BJ (cell line): ENCODE results near the gene VTCN1. TPM values are rescaled to one million over a fixed set of nuclear protein-coding genes. Genes with fewer than 3 reads are reported as not detected.

ENCODE experiments used
- CTCF ChIA-PET: fragments of 350-600 bp; formaldehyde crosslinking; extraction: SDS; loops from one replicate; lab custom pipeline; 2021; ENCODE audit warnings: antibody characterized with exemption, inconsistent platforms; lab: Yijun Ruan, JAX
- POLR2A ChIA-PET: fragments of 300-600 bp; sonication (Branson Sonifier 250); formaldehyde crosslinking; extraction: SDS; loops from one replicate; lab custom pipeline; 2021; ENCODE audit warnings: antibody characterized with exemption; lab: Charles Lee
- DNase-seq: peaks from one replicate; pipeline ENCODE4 v3.0.0-alpha.2; 2011; ENCODE audit warnings: low read depth
- H3K27me3 ChIP-seq: 2 replicates; pipeline ENCODE4 v1.6.0; 2011; ENCODE audit warnings: low read length; ENCODE audit not compliant: control insufficient read depth, insufficient read depth
- H3K36me3 ChIP-seq: 2 replicates; pipeline ENCODE4 v1.5.1; 2011; ENCODE audit warnings: low read length; ENCODE audit not compliant: control insufficient read depth, insufficient read depth
- H3K4me3 ChIP-seq: 2 replicates; pipeline ENCODE4 v1.5.1; 2011; ENCODE audit warnings: low read depth, mild to moderate bottlenecking, control low read depth, low read length
- CTCF ChIP-seq: IDR thresholded peaks from 2 replicates; pipeline ENCODE4 v1.5.1; 2011; ENCODE audit warnings: low read depth, mild to moderate bottlenecking, control low read depth, inconsistent platforms, low read length, moderate library complexity; ENCODE audit not compliant: insufficient read depth
- polyA plus RNA-seq: library from polyadenylated mRNA; depleted of rRNA; stranded (reverse); fragments of >200 nt; gene quantifications from 2 replicates; pipeline ENCODE4 v1.2.3, GENCODE V29; 2011

The VTCN1 gene
- polyA plus RNA-seq, 1 experiment = not detected

- Histone ChIP-seq H3K36me3 (no peaks in the 10 kb centered on the region), H3K27me3 (no peaks in the 10 kb centered on the region), H3K4me3 (no peak overlapping the region)
- CTCF ChIA-PET = interaction anchor here (0.7 to 5.0 kb wide), 16 partner anchors 10 to 391 kb away, joined by 3 to 185 read pairs (median 8); partner anchors contain the start of gene TTF2
- no peak for DNase-seq
- POLR2A ChIA-PET = no interaction called here
- no peak for TF ChIP-seq CTCF
These were observed 82.9 kb downstream of the VTCN1 start for GRCh38 chr1:117127795-117128194.

GRCh38 chr1:117124661-117125060 lies 86.1 kb downstream of the VTCN1 start:
- TF ChIP-seq CTCF = no peak
- no peak overlapping the region for H3K4me3 ChIP-seq
- CTCF ChIA-PET = interaction anchor here (1.7 to 11.0 kb wide), 3 partner anchors 32 to 160 kb away, joined by 9 to 83 read pairs (median 27); no protein-coding TSS in a partner anchor

GRCh38 chr1:117123274-117123673 lies 87.5 kb downstream of the VTCN1 start:
- H3K4me3 ChIP-seq = no peak overlapping the region
- DNase-seq = no peak
- no peaks in the 10 kb centered on the region for H3K27me3 ChIP-seq
- ChIA-PET POLR2A (no interaction called here), CTCF (interaction anchor here (1.0 to 11.0 kb wide), 9 partner anchors 10 to 67 kb away, joined by 3 to 83 read pairs (median 5); no protein-coding TSS in a partner anchor)
- no peaks in the 10 kb centered on the region for H3K36me3 ChIP-seq
- TF ChIP-seq CTCF = no peak

More at GRCh38 chr1:117124661-117125060, 86.1 kb downstream of the VTCN1 start:
- DNase-seq = no peak
- H3K27me3 ChIP-seq = no peaks in the 10 kb centered on the region
- H3K36me3 ChIP-seq = no peaks in the 10 kb centered on the region
- POLR2A ChIA-PET = no interaction called here

- DNase-seq = no peak
- TF ChIP-seq CTCF = no peak
- no peaks in the 10 kb centered on the region for H3K27me3 ChIP-seq
- POLR2A ChIA-PET = interaction anchor here (0.6 kb wide), 1 partner anchor 175 kb away, joined by 3 read pairs; no protein-coding TSS in a partner anchor
- H3K36me3 ChIP-seq = no peaks in the 10 kb centered on the region
- CTCF ChIA-PET = interaction anchor here (0.7 to 11.0 kb wide), 16 partner anchors 9 to 162 kb away, joined by 3 to 83 read pairs (median 4); no protein-coding TSS in a partner anchor
- H3K4me3 ChIP-seq = peak overlapping the region; percentile 73
These were observed 88.2 kb downstream of the VTCN1 start for GRCh38 chr1:117122330-117123025.

- CTCF ChIA-PET = interaction anchor here (0.7 to 11.0 kb wide), 15 partner anchors 9 to 163 kb away, joined by 3 to 83 read pairs (median 4); no protein-coding TSS in a partner anchor
- POLR2A ChIA-PET = interaction anchor here (0.6 kb wide), 1 partner anchor 176 kb away, joined by 3 read pairs; no protein-coding TSS in a partner anchor
- peak; percentile 90 for DNase-seq
- Histone ChIP-seq H3K27me3 (no peaks in the 10 kb centered on the region), H3K4me3 (peak within 1 kb of the TSS; percentile 73), H3K36me3 (no peaks in the 10 kb centered on the region)
- TF ChIP-seq CTCF = peak; percentile 92
These were observed 89.0 kb downstream of the VTCN1 start, which contains the start of gene TRIM45 for GRCh38 chr1:117121589-117122329. TRIM45 (minus strand) TSS chr1:117121749; CDS start chr1:117121201, 548 bp downstream.
